Liver (tissue), 3 donors: ENCODE measurements around the gene GRAMD1A.

Source experiments
- EGR1 ChIP-seq, 2 donors: IDR thresholded peaks; 2 replicates each; pipeline ENCODE4 v1.6.1; 2016 to 2018; ENCODE audit warnings: antibody characterized with exemption in 2 of 2, low read depth in 2 of 2
- GABPA ChIP-seq, 2 donors: IDR thresholded peaks in 1 of 2; conservative IDR thresholded peaks in 1 of 2; 2 replicates each; pipeline ENCODE4 v1.6.1; 2016; ENCODE audit warnings: antibody characterized with exemption in 2 of 2, mild to moderate bottlenecking in 1 of 2, moderate library complexity in 1 of 2
- SP1 ChIP-seq: IDR thresholded peaks from 2 replicates; pipeline ENCODE4 v1.6.1; 2018; ENCODE audit warnings: antibody characterized with exemption, mild to moderate bottlenecking
- TAF1 ChIP-seq: conservative IDR thresholded peaks from 2 replicates; pipeline ENCODE4 v1.6.1; 2016; ENCODE audit warnings: antibody characterized with exemption, mild to moderate bottlenecking
- YY1 ChIP-seq: IDR thresholded peaks from 2 replicates; pipeline ENCODE4 v1.6.1; 2016; ENCODE audit warnings: antibody characterized with exemption, mild to moderate bottlenecking
- TF ChIP-seq, protein P1 (sequence below): fragments of 150-350 bp; IDR thresholded peaks from 2 replicates; pipeline ENCODE4 v1.5.1; 2017; ENCODE audit warnings: improper control_type of control experiment, low read depth, low read length; ENCODE audit not compliant: missing input control
- TF ChIP-seq, protein P2 (sequence below): IDR thresholded peaks from 2 replicates; pipeline ENCODE4 v1.6.1; 2016; ENCODE audit warnings: antibody characterized with exemption
- TF ChIP-seq, protein P3 (sequence below): IDR thresholded peaks from 2 replicates; pipeline ENCODE4 v1.6.1; 2016; ENCODE audit warnings: antibody characterized with exemption
- donor health status: healthy.
- donor health status: healthy.

DNA sequence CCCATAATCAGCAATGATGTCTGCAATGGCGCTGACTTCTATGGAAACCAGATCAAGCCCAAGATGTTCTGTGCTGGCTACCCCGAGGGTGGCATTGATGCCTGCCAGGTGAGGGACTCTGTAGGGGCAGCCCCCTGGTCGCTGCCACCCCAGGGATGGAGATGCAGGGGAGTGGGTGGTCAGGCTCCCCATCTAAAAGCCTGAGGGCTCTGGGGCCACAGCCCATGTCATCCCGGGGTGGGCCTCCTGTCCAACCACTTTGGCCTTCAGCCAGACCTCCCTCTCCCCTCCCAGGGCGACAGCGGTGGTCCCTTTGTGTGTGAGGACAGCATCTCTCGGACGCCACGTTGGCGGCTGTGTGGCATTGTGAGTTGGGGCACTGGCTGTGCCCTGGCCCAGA lies 65.5 kb downstream of the GRAMD1A start:
- TF ChIP-seq, protein P1, sequence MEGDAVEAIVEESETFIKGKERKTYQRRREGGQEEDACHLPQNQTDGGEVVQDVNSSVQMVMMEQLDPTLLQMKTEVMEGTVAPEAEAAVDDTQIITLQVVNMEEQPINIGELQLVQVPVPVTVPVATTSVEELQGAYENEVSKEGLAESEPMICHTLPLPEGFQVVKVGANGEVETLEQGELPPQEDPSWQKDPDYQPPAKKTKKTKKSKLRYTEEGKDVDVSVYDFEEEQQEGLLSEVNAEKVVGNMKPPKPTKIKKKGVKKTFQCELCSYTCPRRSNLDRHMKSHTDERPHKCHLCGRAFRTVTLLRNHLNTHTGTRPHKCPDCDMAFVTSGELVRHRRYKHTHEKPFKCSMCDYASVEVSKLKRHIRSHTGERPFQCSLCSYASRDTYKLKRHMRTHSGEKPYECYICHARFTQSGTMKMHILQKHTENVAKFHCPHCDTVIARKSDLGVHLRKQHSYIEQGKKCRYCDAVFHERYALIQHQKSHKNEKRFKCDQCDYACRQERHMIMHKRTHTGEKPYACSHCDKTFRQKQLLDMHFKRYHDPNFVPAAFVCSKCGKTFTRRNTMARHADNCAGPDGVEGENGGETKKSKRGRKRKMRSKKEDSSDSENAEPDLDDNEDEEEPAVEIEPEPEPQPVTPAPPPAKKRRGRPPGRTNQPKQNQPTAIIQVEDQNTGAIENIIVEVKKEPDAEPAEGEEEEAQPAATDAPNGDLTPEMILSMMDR: no peak
- TF ChIP-seq GABPA (IDR thresholded peaks at IDR 0.05 in 1 of 2, conservative IDR thresholded peaks at IDR 0.05 in 1 of 2): no peak
- TF ChIP-seq, protein P2, sequence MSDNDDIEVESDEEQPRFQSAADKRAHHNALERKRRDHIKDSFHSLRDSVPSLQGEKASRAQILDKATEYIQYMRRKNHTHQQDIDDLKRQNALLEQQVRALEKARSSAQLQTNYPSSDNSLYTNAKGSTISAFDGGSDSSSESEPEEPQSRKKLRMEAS: no peak
- TF ChIP-seq, protein P3, sequence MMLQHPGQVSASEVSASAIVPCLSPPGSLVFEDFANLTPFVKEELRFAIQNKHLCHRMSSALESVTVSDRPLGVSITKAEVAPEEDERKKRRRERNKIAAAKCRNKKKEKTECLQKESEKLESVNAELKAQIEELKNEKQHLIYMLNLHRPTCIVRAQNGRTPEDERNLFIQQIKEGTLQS: no peak
- TF ChIP-seq YY1: no peak
- no peak for TF ChIP-seq SP1
- no peak for TF ChIP-seq TAF1
- TF ChIP-seq EGR1 (IDR thresholded peaks at IDR 0.05; ENCODE audit: low read depth in 2 of 2): no peak
